22Rv1 (cell line): ENCODE data around the gene FUS.

ENCODE experiments used
- H3K27ac ChIP-seq: fragments of 450-650 bp; 2 replicates; pipeline ENCODE4 v1.5.1; 2017
- ZFX ChIP-seq: fragments of 450-650 bp; IDR thresholded peaks from 2 replicates; pipeline ENCODE4 v1.6.1; 2017; ENCODE audit warnings: antibody characterized with exemption, borderline replicate concordance
- TF ChIP-seq, protein P1 (sequence below): fragments of 450-650 bp; IDR thresholded peaks from 2 replicates; pipeline ENCODE4 v1.5.1; 2017; ENCODE audit warnings: mild to moderate bottlenecking

The FUS gene

DNA sequence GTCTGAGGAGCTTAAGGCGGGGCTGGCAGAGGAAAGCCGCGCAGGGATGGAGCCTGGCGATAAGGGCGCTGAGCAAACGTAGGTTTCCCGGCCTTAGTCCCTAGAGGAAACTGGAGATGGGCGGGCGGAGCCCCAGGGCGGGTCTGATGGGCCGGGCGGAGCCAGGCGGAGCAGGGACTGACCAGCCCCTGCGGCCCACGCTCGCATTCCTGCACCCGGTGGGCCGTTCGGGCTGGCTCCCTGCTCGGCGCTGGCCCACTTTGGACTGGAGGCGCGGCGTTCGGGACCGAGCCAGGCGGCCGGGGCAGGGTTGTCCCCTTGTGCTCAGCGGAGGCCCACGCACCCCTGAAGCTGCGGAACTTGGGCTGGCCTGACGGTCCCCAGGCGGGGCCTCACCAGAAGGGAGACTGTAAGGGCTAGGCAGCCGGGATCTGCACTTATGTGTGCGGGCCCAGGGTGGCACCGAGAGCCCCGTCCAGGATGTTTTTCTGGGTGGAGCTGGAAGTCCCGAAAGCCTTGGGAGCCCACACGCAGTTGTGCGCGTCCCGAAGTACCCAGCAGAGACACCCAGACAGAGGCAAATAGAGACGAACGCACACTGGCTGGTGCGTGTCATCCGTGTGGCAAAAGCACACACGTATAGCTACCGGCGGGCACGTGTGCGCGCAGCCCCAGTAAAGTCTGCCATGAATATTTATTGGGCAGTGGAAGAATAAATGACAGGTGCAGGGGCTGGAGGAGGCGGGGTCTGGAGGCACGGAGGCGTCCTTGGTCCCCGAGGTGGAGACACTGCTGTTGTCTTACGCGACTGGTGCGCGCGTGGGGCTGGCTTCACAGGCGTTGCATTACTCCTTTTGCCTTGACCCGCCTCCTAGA, 35.6 kb downstream of the FUS start:
- peak overlapping the region; percentile 56 for H3K27ac ChIP-seq

GRCh38 chr16:31216422-31217135, 36.6 kb downstream of the FUS start, which contains the start of gene PYDC1:
Gene PYDC1 (minus strand): TSS chr16:31217135. CDS start chr16:31217028, 107 bp downstream.
- no peak for TF ChIP-seq ZFX
- TF ChIP-seq, protein P1, sequence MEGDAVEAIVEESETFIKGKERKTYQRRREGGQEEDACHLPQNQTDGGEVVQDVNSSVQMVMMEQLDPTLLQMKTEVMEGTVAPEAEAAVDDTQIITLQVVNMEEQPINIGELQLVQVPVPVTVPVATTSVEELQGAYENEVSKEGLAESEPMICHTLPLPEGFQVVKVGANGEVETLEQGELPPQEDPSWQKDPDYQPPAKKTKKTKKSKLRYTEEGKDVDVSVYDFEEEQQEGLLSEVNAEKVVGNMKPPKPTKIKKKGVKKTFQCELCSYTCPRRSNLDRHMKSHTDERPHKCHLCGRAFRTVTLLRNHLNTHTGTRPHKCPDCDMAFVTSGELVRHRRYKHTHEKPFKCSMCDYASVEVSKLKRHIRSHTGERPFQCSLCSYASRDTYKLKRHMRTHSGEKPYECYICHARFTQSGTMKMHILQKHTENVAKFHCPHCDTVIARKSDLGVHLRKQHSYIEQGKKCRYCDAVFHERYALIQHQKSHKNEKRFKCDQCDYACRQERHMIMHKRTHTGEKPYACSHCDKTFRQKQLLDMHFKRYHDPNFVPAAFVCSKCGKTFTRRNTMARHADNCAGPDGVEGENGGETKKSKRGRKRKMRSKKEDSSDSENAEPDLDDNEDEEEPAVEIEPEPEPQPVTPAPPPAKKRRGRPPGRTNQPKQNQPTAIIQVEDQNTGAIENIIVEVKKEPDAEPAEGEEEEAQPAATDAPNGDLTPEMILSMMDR, result no peak
- no peak within 1 kb of the TSS for H3K27ac ChIP-seq

More for the DNA sequence above, 35.6 kb downstream of the FUS start:
- TF ChIP-seq ZFX, result no peak
- TF ChIP-seq, protein P1, result no peak

- TF ChIP-seq, protein P1, result no peak
- no peak for TF ChIP-seq ZFX
- H3K27ac ChIP-seq, result no peak overlapping the region
Measured at GRCh38 chr16:31217136-31217530, 37.2 kb downstream of the FUS start.

DNA sequence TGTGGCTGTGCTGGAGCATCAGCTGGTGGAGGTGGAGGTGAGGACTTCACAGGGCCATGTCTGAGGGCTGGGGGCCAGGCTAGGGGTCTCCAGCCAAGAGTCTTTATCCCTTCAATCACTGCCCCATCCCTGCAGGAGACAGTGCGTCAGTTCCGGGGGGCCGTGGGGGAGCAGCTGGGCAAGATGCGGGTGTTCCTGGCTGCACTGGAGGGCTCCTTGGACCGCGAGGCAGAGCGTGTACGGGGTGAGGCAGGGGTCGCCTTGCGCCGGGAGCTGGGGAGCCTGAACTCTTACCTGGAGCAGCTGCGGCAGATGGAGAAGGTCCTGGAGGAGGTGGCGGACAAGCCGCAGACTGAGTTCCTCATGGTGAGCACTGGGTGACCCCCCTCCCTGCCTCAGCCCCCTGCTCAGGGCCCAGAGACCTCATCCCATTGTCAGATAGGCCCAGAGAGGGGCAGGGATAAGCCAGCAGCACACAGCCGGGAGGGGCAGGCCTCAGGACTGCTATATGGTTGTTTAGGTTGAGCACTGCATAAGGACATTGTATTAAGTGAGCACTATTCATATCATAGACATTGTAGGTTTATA, 39.3 kb downstream of the FUS start:
- no peak for TF ChIP-seq ZFX
- TF ChIP-seq, protein P1, result no peak
- no peak overlapping the region for H3K27ac ChIP-seq

- TF ChIP-seq ZFX, result no peak
- TF ChIP-seq, protein P1, result no peak
- no peak overlapping the region for H3K27ac ChIP-seq
Measured at GRCh38 chr16:31221357-31222160, 41.6 kb downstream of the FUS start.

DNA sequence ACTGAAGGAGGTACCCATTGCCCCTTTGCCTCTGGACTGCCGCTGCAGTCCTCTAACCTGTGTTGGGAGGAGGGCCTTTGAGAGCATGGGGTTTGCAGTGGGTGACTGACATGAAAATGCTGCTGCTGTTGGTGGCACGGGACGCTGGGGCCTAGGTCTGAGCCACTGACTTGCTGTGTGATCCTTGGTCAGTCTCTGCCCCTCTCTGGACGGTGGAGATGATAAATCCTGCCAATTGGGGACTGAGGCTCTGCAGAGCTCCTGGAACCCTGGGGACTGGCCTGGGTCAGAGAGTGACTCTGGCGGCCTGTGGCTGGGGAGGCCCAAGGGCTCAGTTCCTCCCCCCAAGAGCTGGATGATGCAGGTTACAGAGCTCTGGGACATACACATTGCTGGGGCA, 43.1 kb downstream of the FUS start:
- no peak overlapping the region for H3K27ac ChIP-seq
- TF ChIP-seq, protein P1, result no peak
- TF ChIP-seq ZFX, result no peak
